HepG2 (cell line): ENCODE results near the gene BABAM1. TPM values are rescaled to one million over a fixed set of nuclear protein-coding genes. Genes with fewer than 3 reads are reported as not detected.

Source experiments
- polyA plus RNA-seq, 8 experiments: library from polyadenylated mRNA; depleted of rRNA in 3 of 8; stranded (reverse) in 7 of 8; unstranded in 1 of 8; fragments of >200 nt; fragmentation: Illumina TruSeq in 4 of 8; extraction: Trizol in 4 of 8; gene quantifications; 2 replicates each; pipeline versions ENCODE4 v1.2.1 to v1.2.3, GENCODE V29; 2011 to 2016; ENCODE audit warnings: low read depth in 4 of 8, missing spikeins in 1 of 8, mixed read lengths in 1 of 8; ENCODE audit not compliant: insufficient read depth in 1 of 8
- total RNA-seq, 5 experiments: library from RNA; depleted of rRNA; stranded (reverse); fragments of >200 nt; fragmentation: Illumina TruSeq; extraction: Trizol; gene quantifications; 2 replicates each; pipeline ENCODE4 v1.2.3, GENCODE V29; 2016; ENCODE audit warnings: low read depth in 1 of 5
- TF ChIP-seq, protein P1 (sequence below), 2 experiments: sonication (generic) in 1 of 2; formaldehyde crosslinking in 1 of 2; IDR thresholded peaks; 2 replicates each; pipeline versions ENCODE4 v1.6.1 to v1.9.0; 2014 to 2022; ENCODE audit warnings: antibody characterized with exemption in 1 of 2, borderline replicate concordance in 1 of 2, inconsistent platforms in 1 of 2, low read depth in 1 of 2, missing genetic modification reagents in 1 of 2
- TF ChIP-seq, protein P2 (sequence below), 2 experiments: sonication (generic) in 1 of 2; formaldehyde crosslinking in 1 of 2; IDR thresholded peaks; 2 replicates each; pipeline versions ENCODE4 v1.4.0 to v1.6.1; 2016 to 2020; ENCODE audit warnings: borderline replicate concordance in 1 of 2, low read depth in 1 of 2, mild to moderate bottlenecking in 1 of 2, missing genetic modification reagents in 1 of 2

BABAM1 gene
- total and polyA plus RNA-seq, 2 of the 13 experiments (the other 11 are each of a cell fraction or from before 2014, with no cell fraction given), result 70.0 to 82.0 TPM

DNA sequence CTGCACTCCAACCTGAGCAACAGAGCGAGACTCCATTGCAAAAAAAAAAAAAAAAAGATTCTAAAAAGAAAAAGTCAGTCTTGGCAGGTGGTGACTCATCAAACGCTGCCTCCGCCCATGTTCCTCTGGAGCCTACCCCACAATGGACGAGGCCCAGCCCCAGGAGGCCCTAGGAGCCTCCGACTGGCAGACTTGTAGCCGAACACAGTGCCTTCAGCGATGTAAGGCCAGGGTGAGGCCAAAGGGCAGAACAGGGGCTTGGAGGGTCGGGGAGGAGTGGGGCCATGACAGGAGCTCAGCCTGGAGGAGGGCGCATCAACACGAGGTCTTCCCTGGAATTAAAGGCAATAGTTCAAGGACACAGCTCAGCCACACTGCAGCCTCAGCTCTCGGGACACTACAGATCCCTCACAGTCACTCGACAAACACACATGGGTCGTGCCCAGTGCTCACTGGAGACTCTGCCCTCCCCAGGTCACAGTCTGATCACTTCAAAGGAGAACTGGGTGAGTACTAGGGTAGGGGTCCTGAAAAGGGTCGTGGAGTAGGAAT, 47.0 kb upstream of the BABAM1 start (continued):
- TF ChIP-seq, protein P1, sequence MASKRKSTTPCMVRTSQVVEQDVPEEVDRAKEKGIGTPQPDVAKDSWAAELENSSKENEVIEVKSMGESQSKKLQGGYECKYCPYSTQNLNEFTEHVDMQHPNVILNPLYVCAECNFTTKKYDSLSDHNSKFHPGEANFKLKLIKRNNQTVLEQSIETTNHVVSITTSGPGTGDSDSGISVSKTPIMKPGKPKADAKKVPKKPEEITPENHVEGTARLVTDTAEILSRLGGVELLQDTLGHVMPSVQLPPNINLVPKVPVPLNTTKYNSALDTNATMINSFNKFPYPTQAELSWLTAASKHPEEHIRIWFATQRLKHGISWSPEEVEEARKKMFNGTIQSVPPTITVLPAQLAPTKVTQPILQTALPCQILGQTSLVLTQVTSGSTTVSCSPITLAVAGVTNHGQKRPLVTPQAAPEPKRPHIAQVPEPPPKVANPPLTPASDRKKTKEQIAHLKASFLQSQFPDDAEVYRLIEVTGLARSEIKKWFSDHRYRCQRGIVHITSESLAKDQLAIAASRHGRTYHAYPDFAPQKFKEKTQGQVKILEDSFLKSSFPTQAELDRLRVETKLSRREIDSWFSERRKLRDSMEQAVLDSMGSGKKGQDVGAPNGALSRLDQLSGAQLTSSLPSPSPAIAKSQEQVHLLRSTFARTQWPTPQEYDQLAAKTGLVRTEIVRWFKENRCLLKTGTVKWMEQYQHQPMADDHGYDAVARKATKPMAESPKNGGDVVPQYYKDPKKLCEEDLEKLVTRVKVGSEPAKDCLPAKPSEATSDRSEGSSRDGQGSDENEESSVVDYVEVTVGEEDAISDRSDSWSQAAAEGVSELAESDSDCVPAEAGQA (IDR thresholded peaks at IDR 0.05; ENCODE audit: low read depth), result no peak
- TF ChIP-seq, protein P1 (CRISPR knock-in tag; IDR thresholded peaks at IDR 0.05; ENCODE audit: borderline replicate concordance), result no peak
- TF ChIP-seq, protein P2, sequence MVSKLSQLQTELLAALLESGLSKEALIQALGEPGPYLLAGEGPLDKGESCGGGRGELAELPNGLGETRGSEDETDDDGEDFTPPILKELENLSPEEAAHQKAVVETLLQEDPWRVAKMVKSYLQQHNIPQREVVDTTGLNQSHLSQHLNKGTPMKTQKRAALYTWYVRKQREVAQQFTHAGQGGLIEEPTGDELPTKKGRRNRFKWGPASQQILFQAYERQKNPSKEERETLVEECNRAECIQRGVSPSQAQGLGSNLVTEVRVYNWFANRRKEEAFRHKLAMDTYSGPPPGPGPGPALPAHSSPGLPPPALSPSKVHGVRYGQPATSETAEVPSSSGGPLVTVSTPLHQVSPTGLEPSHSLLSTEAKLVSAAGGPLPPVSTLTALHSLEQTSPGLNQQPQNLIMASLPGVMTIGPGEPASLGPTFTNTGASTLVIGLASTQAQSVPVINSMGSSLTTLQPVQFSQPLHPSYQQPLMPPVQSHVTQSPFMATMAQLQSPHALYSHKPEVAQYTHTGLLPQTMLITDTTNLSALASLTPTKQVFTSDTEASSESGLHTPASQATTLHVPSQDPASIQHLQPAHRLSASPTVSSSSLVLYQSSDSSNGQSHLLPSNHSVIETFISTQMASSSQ (IDR thresholded peaks at IDR 0.05; ENCODE audit: low read depth), result no peak
- TF ChIP-seq, protein P2 (CRISPR knock-in tag; IDR thresholded peaks at IDR 0.05; ENCODE audit: borderline replicate concordance), result no peak
- TF ChIP-seq, all 625 proteins: peak for 44
